Stimulated activated CD8-positive, alpha-beta memory T cell treated with anti-CD3 and anti-CD28 coated beads, Interleukin-7, amount 100 ng/mL, for 24 hours (primary cell): ENCODE data around the gene ULK3.
A peak's percentile ranks its signal among the peaks of the same experiment; 100 is the strongest.

ENCODE experiments used
- DNase-seq: peaks from one replicate; pipeline ENCODE4 v3.0.0-alpha.2; 2020; ENCODE audit warnings: low read depth

The ULK3 gene

GRCh38 chr15:74822233-74822632 lies 20.7 kb downstream of the ULK3 start:
- no peak for DNase-seq

- no peak for DNase-seq
Observed at GRCh38 chr15:74821790-74822158, 21.2 kb downstream of the ULK3 start.

- DNase-seq: no peak
Observed at GRCh38 chr15:74821091-74821789, 21.7 kb downstream of the ULK3 start.

GRCh38 chr15:74820056-74820455 lies 22.9 kb downstream of the ULK3 start:
- no peak for DNase-seq

GRCh38 chr15:74817370-74817737 lies 25.6 kb downstream of the ULK3 start:
- DNase-seq: no peak

- no peak for DNase-seq
Observed at GRCh38 chr15:74816624-74817369, 26.2 kb downstream of the ULK3 start.

GRCh38 chr15:74815961-74816360 lies 27.0 kb downstream of the ULK3 start:
- no peak for DNase-seq

- no peak for DNase-seq
Observed at GRCh38 chr15:74815121-74815934, 27.6 kb downstream of the ULK3 start.

- no peak for DNase-seq
Observed at GRCh38 chr15:74812533-74812932, 30.4 kb downstream of the ULK3 start, which contains the start of gene LMAN1L. LMAN1L (plus strand) TSS chr15:74812835; CDS start chr15:74812855, 20 bp downstream.

- DNase-seq: no peak
Observed at GRCh38 chr15:74809956-74810355, 33.0 kb downstream of the ULK3 start.

GRCh38 chr15:74809242-74809641 lies 33.7 kb downstream of the ULK3 start:
- DNase-seq: no peak

- DNase-seq: no peak
Observed at GRCh38 chr15:74808840-74809229, 34.1 kb downstream of the ULK3 start.

GRCh38 chr15:74808078-74808839 lies 34.7 kb downstream of the ULK3 start:
- DNase-seq: no peak

- no peak for DNase-seq
Observed at GRCh38 chr15:74807282-74807681, 35.7 kb downstream of the ULK3 start.

- DNase-seq: no peak
Observed at GRCh38 chr15:74804935-74805334, 38.0 kb downstream of the ULK3 start.

GRCh38 chr15:74802862-74803447 lies 40.0 kb downstream of the ULK3 start:
- DNase-seq: no peak

GRCh38 chr15:74802290-74802689 lies 40.7 kb downstream of the ULK3 start:
- no peak for DNase-seq

- no peak for DNase-seq
Observed at GRCh38 chr15:74801311-74801997, 41.5 kb downstream of the ULK3 start.

GRCh38 chr15:74800559-74801094 lies 42.3 kb downstream of the ULK3 start:
- DNase-seq: no peak

- peak; percentile 63 for DNase-seq
Observed at GRCh38 chr15:74799856-74800558, 42.9 kb downstream of the ULK3 start.
